Non-pigmented ciliary epithelial cell (primary cell): Measurements from ENCODE around the gene SLC9B1.
"Not testable (repeated sequence)": the region's sequence is repeated elsewhere in the genome, so short reads cannot be mapped to it uniquely, and the experiment has no call there.

Experiments
- DNase-seq: peaks from one replicate; pipeline ENCODE4 v3.0.0-alpha.2; 2010; ENCODE audit warnings: low read depth

The SLC9B1 gene

DNA sequence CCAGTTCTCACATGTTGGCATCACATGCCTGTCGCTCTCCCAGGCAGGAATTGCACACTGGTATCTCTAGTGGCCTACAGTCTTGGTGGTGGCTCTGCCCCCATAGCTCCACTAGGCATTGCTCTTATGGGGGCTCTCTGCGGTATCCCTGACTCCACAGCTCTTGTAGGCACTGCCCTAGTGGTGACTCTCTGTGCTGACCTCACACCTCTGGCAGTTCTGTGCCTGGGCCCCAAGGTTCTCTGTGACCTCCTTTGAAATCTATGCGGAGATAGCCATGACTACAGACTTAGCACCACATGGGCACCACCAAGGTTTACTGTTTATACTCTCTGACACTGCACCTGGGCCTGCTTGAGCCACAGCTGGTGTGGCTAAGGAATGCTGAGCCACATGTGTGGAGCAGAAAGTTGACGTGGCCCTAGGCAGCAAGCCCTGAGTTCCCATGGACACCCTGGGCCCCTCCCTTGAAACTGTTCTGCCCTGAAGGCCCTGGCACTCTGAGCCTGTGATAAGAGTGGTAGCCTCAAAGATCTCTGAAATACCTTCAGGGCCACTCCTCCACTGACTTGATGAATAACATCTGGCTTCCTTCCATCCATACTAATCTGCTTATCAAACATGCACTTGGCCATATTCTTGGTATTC, 8.0 kb downstream of the SLC9B1 start:
- DNase-seq = no peak

DNA sequence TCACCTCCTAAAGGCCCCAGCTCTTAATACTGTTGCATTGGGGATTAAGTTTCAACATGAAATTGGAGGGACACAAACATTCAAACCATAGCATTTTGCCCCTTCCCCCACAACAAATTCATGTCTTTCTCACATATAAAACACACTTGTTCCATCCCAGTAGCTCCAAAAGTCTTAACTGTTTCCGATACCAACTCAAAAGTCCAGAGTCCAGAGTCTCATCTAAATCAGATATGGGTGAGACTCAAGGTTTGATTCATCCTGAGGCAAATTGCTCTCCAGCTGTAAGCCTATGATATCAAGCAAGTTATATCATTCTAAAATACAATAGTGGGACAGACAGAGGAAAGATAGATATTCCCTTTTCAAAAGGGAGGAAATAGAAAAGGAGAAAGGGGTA, 8.7 kb downstream of the SLC9B1 start:
- no peak for DNase-seq

DNA sequence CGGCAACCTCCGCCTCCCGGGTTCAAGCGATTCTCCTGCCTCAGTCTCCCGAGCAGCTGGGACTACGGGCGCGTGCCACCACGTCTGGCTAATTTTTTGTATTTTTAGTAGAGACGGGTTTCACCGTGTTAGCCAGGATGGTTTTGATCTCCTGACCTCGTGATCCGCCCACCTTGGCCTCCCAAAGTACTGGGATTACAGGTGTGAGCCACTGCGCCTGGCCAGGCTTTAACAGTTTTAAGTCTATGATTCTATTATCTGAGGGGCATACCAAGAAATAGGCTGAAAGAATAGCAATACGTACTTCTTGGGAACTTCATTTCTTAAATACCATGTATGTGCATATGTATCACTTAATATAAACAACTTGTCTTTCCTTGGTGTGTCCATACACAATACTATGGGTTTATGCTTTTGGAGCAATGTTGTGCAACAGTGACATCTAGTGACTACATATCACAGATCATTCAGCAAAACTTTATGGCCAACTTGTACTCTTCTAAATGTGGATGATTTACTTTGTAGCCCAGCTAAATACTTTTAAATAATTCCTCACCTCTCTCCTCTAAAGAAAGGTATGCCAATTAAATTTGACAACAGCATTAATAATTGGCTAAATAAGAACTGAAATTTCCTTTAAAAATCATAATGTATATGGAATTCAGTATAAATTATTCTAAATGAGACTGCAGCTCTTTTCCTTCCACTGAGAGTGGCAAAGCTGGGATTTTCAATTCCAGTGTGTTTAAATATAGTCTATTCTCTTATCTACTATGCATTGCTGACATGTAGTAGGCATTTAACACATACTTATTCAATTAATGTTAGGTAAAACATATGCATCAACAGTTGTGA, 10.4 kb downstream of the SLC9B1 start:
- DNase-seq = no peak

DNA sequence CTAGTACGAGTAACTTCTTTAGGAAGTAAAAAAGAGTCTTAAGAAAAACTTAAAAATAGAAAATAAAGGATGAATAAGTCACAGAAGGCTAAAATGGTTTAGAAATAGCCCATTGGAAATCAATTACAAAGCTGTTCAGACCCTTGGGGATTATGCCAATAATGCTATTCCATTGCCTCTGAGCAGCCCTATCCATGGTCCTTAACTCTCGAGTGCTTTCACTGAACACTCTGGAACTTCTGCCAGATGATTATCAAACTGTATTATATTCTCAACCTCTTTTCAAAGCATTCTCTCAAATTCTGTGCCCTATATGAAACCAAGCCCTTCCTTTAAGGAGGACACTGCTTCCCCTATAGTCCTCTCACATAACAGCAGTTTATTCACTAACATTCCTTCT, 17.0 kb downstream of the SLC9B1 start:
- DNase-seq = no peak

DNA sequence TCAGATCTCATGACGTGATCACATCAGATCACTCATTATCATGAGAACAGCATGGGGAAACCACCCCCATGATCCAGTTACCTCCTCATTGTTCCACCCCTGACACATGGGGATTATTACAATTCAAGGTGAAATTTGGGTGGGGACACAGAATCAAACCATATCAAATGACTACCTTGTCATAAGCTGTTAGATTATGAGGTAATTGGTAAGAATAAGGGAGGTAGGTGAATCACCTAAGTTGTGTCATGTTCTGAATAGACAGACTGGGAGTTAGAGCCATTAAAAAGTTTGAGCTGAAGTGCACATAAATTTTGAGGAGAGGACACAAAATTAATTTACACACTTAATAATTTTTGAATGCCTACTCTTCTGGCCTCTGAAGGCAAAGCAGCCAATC, 24.7 kb downstream of the SLC9B1 start:
- DNase-seq = no peak

DNA sequence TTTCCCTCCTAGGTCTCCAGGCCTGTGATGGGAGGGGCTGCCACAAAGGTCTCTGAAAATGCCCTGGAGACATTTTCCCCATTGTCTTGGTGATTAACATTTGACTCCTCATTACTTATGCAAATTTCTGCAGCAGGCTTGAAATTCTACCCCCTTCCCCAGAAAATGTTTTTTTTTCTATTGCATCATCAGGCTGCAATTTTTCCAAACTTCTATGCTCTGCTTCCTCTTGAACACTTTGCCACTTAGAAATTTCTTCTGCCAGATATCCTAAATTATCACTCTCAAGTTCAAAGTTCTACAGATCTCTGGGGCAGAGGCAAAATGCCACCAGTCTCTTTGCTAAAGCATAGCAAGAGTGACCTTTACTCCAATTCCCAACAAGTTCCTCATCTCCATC, 25.5 kb downstream of the SLC9B1 start:
- DNase-seq = not testable (repeated sequence)

DNA sequence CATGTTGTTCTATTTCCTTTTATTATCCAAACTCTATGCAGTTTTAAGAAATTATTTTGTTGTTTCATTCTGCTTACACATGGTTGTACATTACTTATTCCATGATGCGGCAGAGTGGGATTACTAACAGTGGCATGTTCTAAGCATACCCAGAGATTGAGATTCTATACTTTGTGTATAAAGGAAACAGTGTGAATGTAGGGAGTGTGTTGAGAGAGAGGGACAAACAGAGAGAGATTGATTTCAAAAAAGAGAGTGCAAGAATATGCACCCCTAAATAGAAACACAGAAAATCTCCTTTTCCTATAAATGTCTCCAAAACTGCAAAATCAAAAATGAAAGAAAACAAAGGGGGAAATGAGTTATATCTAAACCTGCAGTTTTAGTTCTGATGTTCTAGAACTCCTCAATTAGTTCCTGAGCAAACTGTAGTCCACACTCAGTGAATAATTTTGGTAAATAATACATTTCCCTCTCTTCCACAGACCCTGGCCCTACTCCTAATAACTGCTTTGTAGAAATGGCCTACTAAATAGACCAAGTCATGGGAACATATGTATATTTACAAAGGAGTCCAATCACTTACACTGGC, 31.0 kb downstream of the SLC9B1 start:
- no peak for DNase-seq

DNA sequence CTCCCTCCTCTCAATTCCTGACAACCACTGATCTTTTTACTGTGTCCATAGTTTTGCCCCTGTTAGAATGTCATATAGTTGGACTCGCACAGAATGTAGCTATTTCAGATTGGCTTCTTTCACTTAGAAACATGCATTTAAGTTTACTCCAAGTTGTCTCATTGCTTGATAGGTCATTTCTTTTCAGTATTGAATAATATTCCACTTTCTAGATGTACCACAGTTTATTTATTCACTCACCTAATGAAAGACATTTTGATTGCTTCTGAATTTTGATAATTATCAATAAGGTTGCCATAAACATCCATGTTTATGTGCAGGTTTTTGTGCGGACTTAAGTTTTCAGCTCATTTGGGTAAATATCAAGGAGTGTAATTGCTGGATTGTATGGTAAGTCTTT, 38.5 kb downstream of the SLC9B1 start:
- no peak for DNase-seq

DNA sequence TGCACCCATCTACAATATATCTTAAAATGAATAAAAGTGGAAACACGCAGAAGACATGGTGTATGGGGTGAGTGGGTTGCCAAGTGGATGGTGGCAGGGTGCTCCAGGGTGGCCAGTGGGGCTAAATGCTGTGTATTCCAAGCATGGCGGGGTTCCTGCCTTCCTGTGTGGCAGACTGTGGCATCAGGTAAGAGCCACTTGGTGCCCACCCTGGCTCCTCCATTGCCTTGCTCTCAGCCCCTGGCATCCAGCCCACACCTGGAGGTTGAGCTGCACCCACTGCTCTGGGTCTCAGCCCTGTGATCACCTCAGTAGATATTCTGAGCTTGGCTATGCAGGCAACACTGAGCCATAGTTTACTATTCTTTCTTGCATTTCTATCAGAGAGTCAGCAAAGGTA, 57.7 kb downstream of the SLC9B1 start:
- not testable (repeated sequence) for DNase-seq

DNA sequence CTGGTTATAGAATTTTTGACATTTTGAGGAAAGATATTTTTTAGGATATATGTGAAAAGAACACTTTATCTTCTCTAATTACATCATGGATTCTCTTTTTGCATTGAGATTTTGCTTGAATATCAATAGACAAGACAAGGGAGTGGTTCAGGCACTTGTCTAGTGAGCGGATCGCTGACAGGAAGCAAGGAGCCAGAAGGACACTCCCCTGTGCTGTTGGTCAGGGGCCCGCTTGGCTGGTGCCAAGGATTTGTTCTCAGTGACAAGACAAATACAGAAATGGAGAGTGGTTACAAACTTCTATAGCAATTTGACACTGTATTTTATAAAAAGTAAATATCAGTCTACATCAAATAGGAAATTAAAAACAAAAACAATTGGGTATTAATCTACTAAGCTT, 60.0 kb downstream of the SLC9B1 start:
- no peak for DNase-seq

DNA sequence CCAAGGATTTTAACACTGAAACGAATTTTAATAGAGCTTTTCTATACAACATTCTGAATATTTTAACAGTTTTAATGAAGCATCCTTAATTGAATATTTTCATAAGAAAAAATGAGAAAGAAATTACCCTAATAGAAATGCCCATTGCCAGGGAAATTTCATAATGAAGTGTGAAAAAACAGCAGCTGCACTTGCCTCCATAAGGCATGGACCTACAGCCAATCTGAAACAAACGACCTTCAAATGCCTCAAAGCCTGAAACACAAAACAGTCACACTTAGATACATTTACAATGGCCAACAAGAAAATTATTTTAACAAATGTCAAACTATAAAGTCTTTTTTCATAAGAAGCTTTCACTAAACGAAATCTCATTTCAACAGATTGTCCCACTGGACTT, 74.4 kb downstream of the SLC9B1 start:
- DNase-seq = no peak

DNA sequence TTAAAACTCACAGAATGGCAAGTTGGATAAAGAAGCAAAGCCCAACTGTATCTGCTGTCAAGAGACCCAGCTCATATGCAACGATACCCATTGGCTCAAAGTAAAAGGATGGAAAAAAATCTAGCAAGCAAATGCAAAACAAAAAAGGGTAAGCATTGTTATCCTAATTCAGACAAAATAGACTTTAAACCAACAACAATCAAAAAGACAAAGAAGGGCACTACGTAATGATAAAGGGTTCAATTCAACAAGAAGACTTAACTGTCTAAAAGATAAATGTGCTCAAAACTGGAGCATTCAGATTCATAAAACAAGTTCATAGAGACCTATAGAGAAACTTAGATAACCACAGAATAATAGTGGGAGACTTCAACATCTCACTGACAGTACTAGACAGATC, 81.4 kb downstream of the SLC9B1 start:
- DNase-seq = not testable (repeated sequence)

DNA sequence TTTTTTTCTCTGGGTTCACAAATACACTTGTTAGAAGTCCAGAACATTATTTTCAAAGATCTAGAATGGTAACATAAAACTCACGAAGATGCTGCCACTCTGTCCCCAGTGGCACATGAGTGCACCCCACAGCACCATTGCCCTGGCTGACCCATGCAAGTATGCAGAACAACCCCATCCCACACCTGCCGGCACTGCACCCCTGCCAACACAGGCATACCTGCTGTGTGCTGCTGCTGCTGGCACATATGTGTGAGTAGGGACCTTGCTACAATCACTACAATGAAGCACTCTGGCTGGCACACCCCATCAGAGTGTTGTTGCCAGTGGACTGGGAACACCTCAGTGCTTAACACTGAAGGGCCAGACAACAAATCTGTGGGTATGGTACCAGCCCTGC, 83.8 kb downstream of the SLC9B1 start:
- no peak for DNase-seq

DNA sequence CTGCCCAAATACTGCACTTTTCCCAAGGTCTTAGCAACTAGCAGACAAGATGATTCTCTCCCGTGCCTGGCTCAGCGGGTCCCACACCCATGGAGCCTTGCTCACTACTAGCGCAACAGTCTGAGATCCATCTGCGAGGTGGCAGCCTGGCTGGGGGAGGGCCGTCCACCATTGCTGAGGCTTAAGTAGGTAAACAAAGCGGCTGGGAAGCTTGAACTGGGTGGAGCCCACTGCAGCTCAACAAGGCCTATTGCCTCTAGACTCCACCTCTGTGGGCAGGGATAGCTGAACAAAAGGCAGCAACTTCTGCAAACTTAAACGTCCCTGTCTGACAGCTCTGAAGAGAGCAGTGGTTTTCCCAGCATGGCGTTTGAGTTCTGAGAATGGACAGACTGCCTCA, 99.8 kb downstream of the SLC9B1 start:
- not testable (repeated sequence) for DNase-seq

DNA sequence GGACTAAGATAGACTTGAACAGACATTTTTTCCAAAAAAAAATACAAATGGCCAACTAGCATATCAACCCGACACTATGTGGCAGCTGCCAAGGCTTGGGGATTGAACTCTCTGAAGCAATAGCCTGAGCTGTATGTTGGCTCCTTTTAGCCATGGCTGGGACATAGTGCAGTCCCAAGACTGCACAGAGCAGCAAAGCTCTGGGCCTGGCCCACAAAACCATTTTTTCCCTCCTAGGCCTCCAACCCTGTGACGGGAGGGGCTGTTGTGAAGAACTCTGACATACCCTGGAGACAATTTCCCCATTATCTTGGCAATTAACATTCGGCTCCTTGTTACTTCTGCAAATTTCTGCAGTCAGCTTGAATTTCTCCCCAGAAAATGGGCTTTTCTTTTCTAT, 100.6 kb downstream of the SLC9B1 start:
- no peak for DNase-seq

DNA sequence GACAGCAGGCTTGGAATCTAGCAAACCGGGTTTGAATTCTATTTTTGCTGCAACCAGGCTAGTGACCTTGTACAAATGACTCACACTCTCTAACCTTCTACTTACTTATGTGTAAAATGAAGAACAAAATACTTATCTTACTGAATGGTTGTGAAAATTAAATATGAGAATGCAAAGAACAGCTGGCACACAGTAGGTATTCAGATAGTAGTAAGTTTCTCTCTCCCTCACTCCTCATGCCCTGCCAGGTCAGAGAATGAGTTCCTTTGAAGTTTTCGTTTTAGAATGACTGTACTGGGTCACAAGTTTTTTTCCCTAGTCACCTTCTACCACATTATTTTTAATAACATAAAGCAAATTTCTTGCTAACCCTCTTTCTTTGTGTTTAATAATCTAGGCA, 117.7 kb downstream of the SLC9B1 start:
- DNase-seq = no peak

DNA sequence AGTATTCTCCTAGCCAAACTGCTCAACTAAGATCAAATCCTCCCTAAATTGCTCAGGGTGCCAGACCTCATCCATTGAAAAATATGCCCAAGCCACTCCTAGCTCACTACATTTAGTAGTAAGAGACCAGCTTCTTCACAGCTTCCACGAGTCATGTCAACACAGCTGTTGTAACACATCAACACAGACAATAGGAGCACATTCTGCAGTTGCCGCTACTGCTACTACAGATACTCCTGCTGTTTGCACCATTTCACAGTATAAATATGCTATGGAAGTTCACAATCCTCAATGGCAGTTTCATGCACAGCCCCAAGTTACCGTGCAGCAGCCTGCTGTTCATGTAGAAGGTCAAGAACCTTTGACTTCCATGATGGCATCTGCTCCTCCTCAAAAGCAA, 121.9 kb downstream of the SLC9B1 start:
- DNase-seq = not testable (repeated sequence)

DNA sequence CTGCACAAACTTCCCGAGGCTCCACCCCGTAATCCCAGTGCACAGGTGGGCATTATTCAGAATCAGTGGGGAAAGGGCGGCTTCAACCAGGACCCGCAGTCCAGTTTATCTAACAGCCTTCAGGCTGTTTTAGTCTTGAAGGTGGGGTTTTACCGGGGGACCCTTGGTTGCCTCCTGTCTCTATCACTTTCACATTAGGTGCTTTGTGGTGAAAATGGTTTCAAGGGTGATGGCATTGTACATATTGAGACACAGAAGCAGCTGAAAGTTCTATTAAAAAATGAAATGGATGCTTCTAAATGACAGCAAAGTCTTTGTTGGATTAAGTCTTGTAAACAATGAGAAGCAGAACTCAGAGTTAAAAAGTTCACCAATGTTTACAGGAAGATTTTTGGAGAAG, 123.0 kb downstream of the SLC9B1 start:
- DNase-seq = not testable (repeated sequence)

DNA sequence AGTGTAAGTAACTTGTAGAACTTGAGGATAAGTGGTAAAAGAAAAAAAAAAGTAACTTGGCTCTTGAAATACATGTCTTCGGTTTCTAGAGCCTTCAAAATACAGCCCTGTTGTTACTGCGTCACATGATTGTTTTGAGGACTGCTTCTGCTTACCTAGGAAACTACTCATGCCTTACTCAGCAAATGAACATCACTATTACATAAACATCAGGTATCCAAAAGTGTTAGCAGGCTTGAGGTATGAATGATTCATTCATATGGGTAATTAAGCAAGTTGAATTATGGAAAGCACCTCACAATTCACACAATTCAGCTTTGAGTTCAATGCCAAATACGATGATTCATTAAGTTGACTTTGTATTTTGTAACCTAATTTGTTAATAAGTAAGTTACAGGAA, 129.6 kb downstream of the SLC9B1 start:
- DNase-seq = not testable (repeated sequence)

DNA sequence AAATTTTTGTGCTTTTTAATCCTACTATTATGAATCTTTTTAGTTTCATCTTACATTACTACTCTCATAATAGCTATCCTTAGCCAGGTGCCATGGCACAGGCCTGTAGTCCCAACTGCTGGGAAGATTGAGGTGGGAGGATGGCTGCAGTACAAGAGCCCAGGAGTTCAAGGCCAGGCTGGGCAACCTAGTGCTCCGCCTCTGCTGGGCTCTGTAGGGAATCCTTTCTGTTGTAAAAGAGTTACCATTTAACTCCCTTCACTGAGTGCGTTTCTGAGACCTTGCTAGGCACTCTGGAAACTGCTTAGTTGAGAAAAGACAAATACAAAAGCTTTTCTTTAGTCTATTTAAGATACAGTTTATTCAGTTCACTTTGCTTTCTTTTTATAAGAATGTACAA, 130.9 kb downstream of the SLC9B1 start:
- DNase-seq = not testable (repeated sequence)

DNA sequence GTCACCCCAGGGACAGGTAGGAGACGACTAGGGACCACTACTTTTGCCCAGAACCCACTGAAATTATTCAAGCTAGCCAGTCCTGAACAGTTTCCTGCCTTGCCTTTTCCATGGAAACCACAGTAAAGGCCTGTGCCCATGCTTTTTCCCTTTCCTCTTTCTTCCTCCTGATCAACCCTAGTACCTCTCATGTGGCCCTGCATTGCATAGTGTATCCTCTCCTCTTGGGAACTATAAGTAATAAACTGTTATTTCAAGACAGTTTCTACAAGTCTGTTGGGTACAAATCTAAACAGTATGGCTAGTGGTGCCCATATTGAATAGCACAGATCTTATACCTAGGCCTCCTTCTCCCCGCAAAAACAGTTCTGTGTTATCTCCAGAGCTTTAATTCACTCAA, 136.2 kb downstream of the SLC9B1 start:
- DNase-seq = no peak

DNA sequence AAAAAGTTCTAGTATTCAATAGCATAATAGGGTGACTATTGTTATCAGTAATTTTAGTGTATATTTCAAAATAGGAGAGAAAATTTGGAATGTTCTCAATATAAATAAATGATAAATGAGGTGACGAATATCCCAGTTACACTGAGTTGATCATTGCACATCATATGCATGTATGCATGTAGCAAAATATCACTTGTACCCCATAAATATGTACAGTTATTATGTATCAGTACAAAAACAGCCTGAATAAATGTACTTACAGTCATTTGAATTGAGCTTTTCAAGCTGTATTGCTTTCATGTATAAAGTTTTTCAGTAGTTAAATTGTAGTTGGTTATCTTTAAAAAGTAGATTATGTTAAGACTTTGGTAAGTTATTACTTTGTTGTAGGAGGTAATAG, 138.2 kb downstream of the SLC9B1 start:
- DNase-seq = no peak

DNA sequence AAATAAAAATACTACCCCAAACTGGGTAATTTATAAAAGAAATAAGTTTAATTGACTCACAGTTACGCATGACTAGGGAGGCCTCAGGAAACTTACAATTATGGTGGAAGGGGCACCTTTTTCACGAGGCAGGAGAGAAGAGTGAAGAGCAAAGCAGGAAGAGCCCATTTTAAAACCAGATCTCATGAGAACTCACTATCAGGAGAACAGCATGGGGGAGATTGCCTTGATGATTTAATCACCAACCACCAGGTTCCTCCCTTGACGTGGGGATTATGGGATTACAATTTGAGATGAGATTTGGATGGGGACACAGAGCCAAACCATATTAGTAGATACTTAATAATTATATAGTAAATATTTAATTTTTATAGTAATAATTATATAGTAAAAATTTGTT, 140.6 kb downstream of the SLC9B1 start:
- DNase-seq = no peak
